Measurements from ENCODE around the gene TOR2A.

TOR2A gene

DNA sequence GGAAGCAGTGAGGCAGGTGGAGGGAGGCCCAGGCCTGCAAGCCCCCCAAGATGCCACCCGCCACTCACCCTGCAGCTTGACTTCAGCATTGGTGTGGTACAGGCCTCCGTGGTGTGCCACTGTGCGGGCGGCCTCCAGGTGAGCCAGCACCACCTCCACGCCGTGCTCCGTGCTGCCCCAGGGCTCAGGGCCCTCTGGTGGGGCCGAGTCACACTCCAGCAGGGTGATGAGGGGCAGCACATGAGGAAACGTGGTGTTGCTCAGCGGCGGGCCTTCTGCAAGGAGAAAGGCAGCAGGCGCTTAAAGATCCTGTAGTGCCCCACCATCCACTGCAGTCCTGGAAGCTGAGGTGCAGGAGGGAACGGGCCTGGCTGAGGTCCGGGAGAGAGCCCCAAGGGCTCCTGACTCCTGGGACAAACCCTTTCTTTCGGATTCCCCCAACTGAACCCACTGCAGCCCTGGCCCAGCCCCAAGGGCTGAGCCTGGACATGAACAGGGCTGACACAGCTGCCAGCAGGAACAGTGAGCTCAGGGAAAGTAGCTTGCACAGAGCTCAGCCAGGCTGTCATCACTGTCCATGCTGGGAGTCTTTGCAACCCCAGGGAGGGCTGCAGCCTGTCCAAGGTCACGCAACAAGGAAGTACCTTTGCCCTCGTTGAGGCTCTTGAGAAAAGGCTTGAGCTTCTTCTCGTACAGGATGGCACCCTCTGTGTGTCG, 4.7 kb upstream of the TOR2A start:
- H3K36me3 ChIP-seq (ENCODE audit: insufficient read depth, low read length), result no peaks in the 10 kb centered on the region
- peak overlapping the region; percentile 23 for H3K27ac ChIP-seq (ENCODE audit: low read depth, low read length)
- peaks cover 10% of the 10 kb centered on the region for H3K4me1 ChIP-seq (ENCODE audit: insufficient read depth, low read length)
- no peak overlapping the region for H3K9ac ChIP-seq (ENCODE audit: low read length)
- no peaks in the 10 kb centered on the region for H3K9me3 ChIP-seq (ENCODE audit: low read length)
- no peak overlapping the region for H3K4me3 ChIP-seq (ENCODE audit: low read depth in 1 of 2, low read length in 2 of 2)
- peaks cover 0 to 10% of the 10 kb centered on the region in 2 donors for H3K27me3 ChIP-seq (ENCODE audit: control insufficient read depth in 1 of 2, insufficient read depth in 2 of 2, low read length in 2 of 2)

- Histone ChIP-seq H3K4me1 (ENCODE audit: insufficient read depth, low read length) (peaks cover 19% of the 10 kb centered on the region), H3K36me3 (ENCODE audit: insufficient read depth, low read length) (no peaks in the 10 kb centered on the region), H3K9me3 (ENCODE audit: low read length) (no peaks in the 10 kb centered on the region), H3K4me3 (ENCODE audit: low read depth in 1 of 2, low read length in 2 of 2) (no peak overlapping the region), H3K27ac (ENCODE audit: low read depth, low read length) (no peak overlapping the region), H3K27me3 (ENCODE audit: control insufficient read depth in 1 of 2, insufficient read depth in 2 of 2, low read length in 2 of 2) (peaks cover 0 to 10% of the 10 kb centered on the region in 2 donors), H3K9ac (ENCODE audit: low read length) (no peak overlapping the region)
Measured at GRCh38 chr9:127738666-127739065, 3.6 kb upstream of the TOR2A start.

GRCh38 chr9:127735530-127736185, 564 bp upstream of the TOR2A start:
- no peak overlapping the region for H3K4me3 ChIP-seq (ENCODE audit: low read depth in 1 of 2, low read length in 2 of 2)
- H3K4me1 ChIP-seq (ENCODE audit: insufficient read depth, low read length), result peaks cover 25% of the 10 kb centered on the region
- no peak overlapping the region for H3K9ac ChIP-seq (ENCODE audit: low read length)
- H3K9me3 ChIP-seq (ENCODE audit: low read length), result no peaks in the 10 kb centered on the region
- no peaks in the 10 kb centered on the region for H3K27me3 ChIP-seq (ENCODE audit: control insufficient read depth in 1 of 2, insufficient read depth in 2 of 2, low read length in 2 of 2)
- H3K27ac ChIP-seq (ENCODE audit: low read depth, low read length), result no peak overlapping the region
- no peaks in the 10 kb centered on the region for H3K36me3 ChIP-seq (ENCODE audit: insufficient read depth, low read length)

- Histone ChIP-seq H3K36me3 (ENCODE audit: insufficient read depth, low read length) (no peaks in the 10 kb centered on the region), H3K27ac (ENCODE audit: low read depth, low read length) (peak overlapping the region; percentile 78), H3K9ac (ENCODE audit: low read length) (peak overlapping the region; percentile 2)
Measured at GRCh38 chr9:127734247-127734746, 797 bp downstream of the TOR2A start.

GRCh38 chr9:127733614-127734013, 1.5 kb downstream of the TOR2A start:
- no peaks in the 10 kb centered on the region for H3K36me3 ChIP-seq (ENCODE audit: insufficient read depth, low read length)
- H3K9ac ChIP-seq (ENCODE audit: low read length), result no peak overlapping the region
- no peak overlapping the region for H3K4me3 ChIP-seq (ENCODE audit: low read depth in 1 of 2, low read length in 2 of 2)
- H3K9me3 ChIP-seq (ENCODE audit: low read length), result no peaks in the 10 kb centered on the region
- H3K4me1 ChIP-seq (ENCODE audit: insufficient read depth, low read length), result peaks cover 21% of the 10 kb centered on the region
- no peak overlapping the region for H3K27ac ChIP-seq (ENCODE audit: low read depth, low read length)
- H3K27me3 ChIP-seq (ENCODE audit: control insufficient read depth in 1 of 2, insufficient read depth in 2 of 2, low read length in 2 of 2), result no peaks in the 10 kb centered on the region

More at GRCh38 chr9:127734247-127734746, 797 bp downstream of the TOR2A start:
- Histone ChIP-seq H3K4me3 (ENCODE audit: low read depth in 1 of 2, low read length in 2 of 2) (peak overlapping the region in 1 of 2 donors; percentile 74), H3K9me3 (ENCODE audit: low read length) (no peaks in the 10 kb centered on the region), H3K4me1 (ENCODE audit: insufficient read depth, low read length) (peaks cover 21% of the 10 kb centered on the region), H3K27me3 (ENCODE audit: control insufficient read depth in 1 of 2, insufficient read depth in 2 of 2, low read length in 2 of 2) (no peaks in the 10 kb centered on the region)

DNA sequence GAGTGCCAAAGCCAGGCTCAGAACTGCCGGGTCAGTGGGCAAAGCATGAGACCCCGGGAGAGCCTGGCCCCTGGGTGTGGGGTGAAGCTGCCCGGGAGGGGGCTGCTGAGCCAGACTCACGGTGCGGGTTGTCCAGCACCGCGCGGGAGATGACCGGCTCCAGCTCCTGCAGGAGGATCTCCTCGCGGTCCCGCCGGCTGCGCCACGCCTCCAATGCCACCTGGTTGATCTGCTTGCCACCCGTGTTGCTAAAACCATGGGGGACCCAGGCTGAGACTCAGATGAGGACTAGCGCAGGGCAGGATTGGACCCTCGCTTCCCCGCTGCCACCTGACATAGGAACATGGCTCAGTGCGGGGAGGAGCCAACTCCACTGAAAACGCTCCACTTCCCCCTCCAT, 2.6 kb downstream of the TOR2A start:
- Histone ChIP-seq H3K9ac (ENCODE audit: low read length) (no peak overlapping the region), H3K27ac (ENCODE audit: low read depth, low read length) (no peak overlapping the region), H3K36me3 (ENCODE audit: insufficient read depth, low read length) (no peaks in the 10 kb centered on the region), H3K9me3 (ENCODE audit: low read length) (no peaks in the 10 kb centered on the region), H3K4me1 (ENCODE audit: insufficient read depth, low read length) (peaks cover 21% of the 10 kb centered on the region), H3K27me3 (ENCODE audit: control insufficient read depth in 1 of 2, insufficient read depth in 2 of 2, low read length in 2 of 2) (no peaks in the 10 kb centered on the region), H3K4me3 (ENCODE audit: low read depth in 1 of 2, low read length in 2 of 2) (no peak overlapping the region)

- H3K9ac ChIP-seq (ENCODE audit: low read length), result no peak overlapping the region
- H3K36me3 ChIP-seq (ENCODE audit: insufficient read depth, low read length), result no peaks in the 10 kb centered on the region
- no peak overlapping the region for H3K27ac ChIP-seq (ENCODE audit: low read depth, low read length)
- no peaks in the 10 kb centered on the region for H3K9me3 ChIP-seq (ENCODE audit: low read length)
- no peak overlapping the region for H3K4me3 ChIP-seq (ENCODE audit: low read depth in 1 of 2, low read length in 2 of 2)
- H3K4me1 ChIP-seq (ENCODE audit: insufficient read depth, low read length), result peaks cover 21% of the 10 kb centered on the region
- H3K27me3 ChIP-seq (ENCODE audit: control insufficient read depth in 1 of 2, insufficient read depth in 2 of 2, low read length in 2 of 2), result no peaks in the 10 kb centered on the region
Measured at GRCh38 chr9:127731938-127732337, 3.2 kb downstream of the TOR2A start.

- H3K27ac ChIP-seq (ENCODE audit: low read depth, low read length), result no peak overlapping the region
Measured at GRCh38 chr9:127730799-127731410, 4.2 kb downstream of the TOR2A start.

DNA sequence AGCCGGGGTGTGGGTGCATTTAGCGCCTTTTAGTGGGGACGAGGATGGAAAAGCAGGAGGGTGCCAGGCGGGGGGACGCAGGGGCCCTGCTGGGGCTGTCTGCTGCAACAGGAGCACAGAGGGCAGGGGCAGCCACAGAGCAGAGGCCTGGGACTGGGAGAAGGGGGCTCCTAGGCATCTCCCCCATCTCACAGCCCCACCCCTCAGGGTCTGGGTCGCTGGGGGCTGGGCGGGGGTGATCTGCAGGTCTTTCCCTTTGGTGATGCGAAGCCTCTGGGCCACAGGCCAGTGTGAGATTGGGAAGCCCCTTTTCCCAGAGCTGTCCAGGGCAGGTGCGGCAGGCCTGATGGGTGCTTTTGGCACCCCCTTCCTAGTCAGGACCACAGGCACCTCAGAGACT, 4.8 kb downstream of the TOR2A start:
- Histone ChIP-seq H3K27ac (ENCODE audit: low read depth, low read length) (no peak overlapping the region), H3K36me3 (ENCODE audit: insufficient read depth, low read length) (no peaks in the 10 kb centered on the region), H3K9me3 (ENCODE audit: low read length) (no peaks in the 10 kb centered on the region), H3K27me3 (ENCODE audit: control insufficient read depth in 1 of 2, insufficient read depth in 2 of 2, low read length in 2 of 2) (no peaks in the 10 kb centered on the region), H3K9ac (ENCODE audit: low read length) (no peak overlapping the region), H3K4me1 (ENCODE audit: insufficient read depth, low read length) (peaks cover 15% of the 10 kb centered on the region), H3K4me3 (ENCODE audit: low read depth in 1 of 2, low read length in 2 of 2) (no peak overlapping the region)

More at GRCh38 chr9:127730799-127731410, 4.2 kb downstream of the TOR2A start:
- Histone ChIP-seq H3K4me3 (ENCODE audit: low read depth in 1 of 2, low read length in 2 of 2) (no peak overlapping the region), H3K4me1 (ENCODE audit: insufficient read depth, low read length) (peaks cover 21% of the 10 kb centered on the region), H3K27me3 (ENCODE audit: control insufficient read depth in 1 of 2, insufficient read depth in 2 of 2, low read length in 2 of 2) (no peaks in the 10 kb centered on the region), H3K9ac (ENCODE audit: low read length) (no peak overlapping the region), H3K9me3 (ENCODE audit: low read length) (no peaks in the 10 kb centered on the region), H3K36me3 (ENCODE audit: insufficient read depth, low read length) (no peaks in the 10 kb centered on the region)

DNA sequence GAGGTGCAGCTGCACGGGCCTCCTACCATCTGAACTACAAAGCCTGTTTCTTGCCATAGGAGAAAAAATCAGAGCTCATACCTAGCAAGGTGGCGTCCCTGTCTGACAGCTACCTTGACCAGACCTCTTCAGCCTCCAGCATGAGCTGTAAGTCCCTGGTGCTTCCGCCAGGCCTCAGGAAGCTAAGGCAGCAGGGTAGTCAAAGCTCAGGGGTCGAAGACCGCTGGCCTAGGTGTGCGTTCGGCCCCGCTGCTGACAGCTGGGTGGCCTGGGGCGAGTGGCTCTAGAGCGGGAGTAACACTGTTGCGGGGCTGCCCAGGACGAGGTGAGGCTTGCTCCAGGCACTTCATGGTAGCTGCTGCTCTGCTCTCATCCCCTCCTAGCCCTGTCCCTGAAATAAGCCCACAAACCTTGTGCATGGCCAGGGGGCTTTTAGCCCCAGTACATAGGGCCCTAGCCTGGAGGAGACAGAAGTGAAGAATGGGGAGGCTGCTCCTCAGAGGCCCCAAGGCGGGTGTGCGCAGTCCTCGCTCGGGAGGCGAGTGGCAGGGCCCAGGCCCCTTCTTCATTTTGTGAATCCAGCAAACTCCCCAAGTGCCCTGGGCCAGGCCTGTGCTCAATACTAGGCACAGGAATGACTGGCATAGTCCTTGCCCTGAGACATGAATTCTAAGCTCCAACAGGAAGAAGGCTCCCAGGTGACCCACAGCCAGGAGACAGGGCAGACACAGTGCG, 5.4 kb downstream of the TOR2A start:
- peaks cover 15% of the 10 kb centered on the region for H3K4me1 ChIP-seq (ENCODE audit: insufficient read depth, low read length)
- H3K36me3 ChIP-seq (ENCODE audit: insufficient read depth, low read length), result no peaks in the 10 kb centered on the region
- H3K9me3 ChIP-seq (ENCODE audit: low read length), result no peaks in the 10 kb centered on the region
- H3K27ac ChIP-seq (ENCODE audit: low read depth, low read length), result no peak overlapping the region
- no peaks in the 10 kb centered on the region for H3K27me3 ChIP-seq (ENCODE audit: control insufficient read depth in 1 of 2, insufficient read depth in 2 of 2, low read length in 2 of 2)
- no peak overlapping the region for H3K9ac ChIP-seq (ENCODE audit: low read length)
- H3K4me3 ChIP-seq (ENCODE audit: low read depth in 1 of 2, low read length in 2 of 2), result no peak overlapping the region

- Histone ChIP-seq H3K4me1 (ENCODE audit: insufficient read depth, low read length) (peaks cover 7% of the 10 kb centered on the region), H3K9ac (ENCODE audit: low read length) (no peak overlapping the region), H3K9me3 (ENCODE audit: low read length) (no peaks in the 10 kb centered on the region), H3K4me3 (ENCODE audit: low read depth in 1 of 2, low read length in 2 of 2) (no peak overlapping the region), H3K27ac (ENCODE audit: low read depth, low read length) (no peak overlapping the region), H3K27me3 (ENCODE audit: control insufficient read depth in 1 of 2, insufficient read depth in 2 of 2, low read length in 2 of 2) (peaks cover 0 to 4% of the 10 kb centered on the region in 2 donors), H3K36me3 (ENCODE audit: insufficient read depth, low read length) (no peaks in the 10 kb centered on the region)
Measured at GRCh38 chr9:127728808-127729207, 6.3 kb downstream of the TOR2A start.
